GM12892 (cell line): ENCODE measurements around the gene SYTL2.

Experiments
- DNase-seq: peaks from one replicate; pipeline ENCODE4 v3.0.0; 2011; ENCODE audit not compliant: insufficient read length
- FAIRE-seq: peaks from 2 replicates; lab custom pipeline; 2011; peaks lifted over from hg19 to GRCh38; lab: Jason Lieb, UNC
- POLR2A ChIP-seq: IDR thresholded peaks from 2 replicates; pipeline ENCODE4 v1.6.1; 2011; ENCODE audit warnings: low read depth, low read length, control low read depth
- POLR2AphosphoS5 ChIP-seq: IDR thresholded peaks from 2 replicates; pipeline ENCODE4 v1.6.1; 2011; ENCODE audit warnings: low read depth, low read length, control low read depth
- TAF1 ChIP-seq: IDR thresholded peaks from 2 replicates; pipeline ENCODE4 v1.6.1; 2011; ENCODE audit warnings: low read depth, mild to moderate bottlenecking, control low read depth, low read length, borderline replicate concordance

The SYTL2 gene

DNA sequence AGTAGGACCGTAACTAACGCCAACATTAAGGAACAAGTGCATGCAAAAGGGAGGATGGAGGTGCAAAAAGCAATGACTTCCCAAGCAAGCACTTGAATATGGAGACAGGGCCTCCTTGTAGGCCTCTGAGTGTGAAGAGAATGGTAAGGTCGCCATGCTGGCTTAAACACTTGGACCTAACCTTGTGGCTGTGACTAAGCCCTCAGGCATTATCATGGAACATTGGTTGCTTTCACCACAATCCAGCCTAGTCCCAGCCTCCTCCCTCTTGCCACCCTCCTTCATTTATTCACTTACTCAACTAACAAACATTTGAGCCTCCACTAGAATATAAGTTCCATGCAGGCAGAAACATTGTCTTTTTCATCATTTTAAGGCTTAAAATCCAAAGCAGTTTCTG lies 11.9 kb upstream of the SYTL2 start:
- no peak for DNase-seq
- FAIRE-seq = no peak
- TF ChIP-seq TAF1 = no peak
- TF ChIP-seq POLR2AphosphoS5 = no peak
- TF ChIP-seq POLR2A = no peak

DNA sequence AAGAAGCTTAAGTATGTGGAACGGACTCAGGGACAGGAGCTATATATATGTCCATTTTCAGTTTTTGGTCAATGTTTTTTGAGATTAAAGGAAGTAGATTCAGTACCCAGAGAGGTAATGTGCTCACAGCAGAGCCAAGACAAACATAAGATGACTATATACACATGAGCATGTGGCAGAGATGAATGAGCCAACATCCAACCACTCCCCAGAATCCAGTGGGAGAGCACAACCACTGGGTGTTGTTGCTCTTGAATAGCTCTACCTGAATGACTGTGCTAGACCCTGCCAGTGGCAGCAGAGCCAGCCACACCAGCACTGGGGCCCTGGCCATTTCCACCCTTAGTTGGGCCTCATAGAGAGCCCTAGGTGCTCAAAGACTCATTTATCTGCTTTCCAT lies 10.7 kb upstream of the SYTL2 start:
- no peak for FAIRE-seq
- no peak for DNase-seq
- TF ChIP-seq POLR2AphosphoS5 = no peak
- TF ChIP-seq TAF1 = no peak
- no peak for TF ChIP-seq POLR2A

DNA sequence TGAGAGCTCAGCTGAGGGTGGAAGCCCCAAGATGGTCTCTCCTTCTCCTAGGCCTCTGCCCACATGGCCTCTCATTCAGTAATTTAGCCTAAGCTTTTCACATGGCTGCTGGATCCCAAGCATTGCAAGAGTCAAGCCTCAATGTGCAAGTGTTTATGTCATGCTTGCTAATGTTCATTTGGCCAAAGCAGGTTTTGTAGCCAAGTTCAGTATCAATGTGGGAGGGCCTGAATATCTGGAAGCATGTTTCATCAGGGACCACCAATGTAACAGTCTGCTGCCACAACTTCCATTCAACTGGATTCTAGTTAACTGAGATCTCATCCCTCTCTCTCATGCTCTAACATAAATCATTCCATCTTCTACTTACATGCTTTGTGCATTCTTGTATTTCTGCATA lies 8.5 kb upstream of the SYTL2 start:
- TF ChIP-seq POLR2AphosphoS5 (no peak), POLR2A (no peak), TAF1 (no peak)
- FAIRE-seq = no peak

DNA sequence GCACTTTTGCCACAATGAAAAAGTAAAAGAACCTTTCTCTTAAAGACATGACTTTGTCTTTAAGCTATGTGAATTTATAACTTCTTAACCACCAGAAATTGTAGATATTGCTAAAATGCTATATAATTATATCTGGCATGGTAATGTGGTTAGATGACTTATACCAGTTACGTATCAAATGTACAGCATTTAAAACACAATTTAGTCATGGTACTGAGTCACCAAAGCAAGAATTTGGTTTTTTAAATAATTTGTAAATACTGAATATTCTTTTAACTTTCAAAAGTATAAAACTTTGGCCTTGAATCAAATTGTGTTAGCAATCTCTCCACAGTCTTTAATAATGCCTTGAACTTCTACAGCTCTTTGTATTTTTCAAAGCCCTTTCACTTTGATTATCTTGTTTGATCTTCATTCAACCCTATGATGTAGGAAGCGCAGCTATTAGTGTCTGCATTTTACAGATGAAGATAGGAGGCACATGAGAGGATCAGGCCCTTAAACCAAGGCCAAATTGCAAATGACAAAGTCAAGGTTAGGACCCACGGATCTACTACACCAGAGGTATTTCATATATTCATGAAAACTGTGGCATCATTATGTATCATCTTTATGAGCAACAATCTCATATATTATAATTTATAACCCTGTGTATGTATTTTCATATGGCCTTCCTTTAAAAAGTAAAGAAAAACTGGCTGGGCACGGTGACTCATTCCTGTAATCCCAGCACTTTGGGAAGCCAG lies 4.4 kb upstream of the SYTL2 start:
- TF ChIP-seq POLR2AphosphoS5 (no peak), POLR2A (no peak), TAF1 (no peak)
- no peak for DNase-seq
- FAIRE-seq = no peak

More for the DNA sequence above, 8.5 kb upstream of the SYTL2 start:
- no peak for DNase-seq

DNA sequence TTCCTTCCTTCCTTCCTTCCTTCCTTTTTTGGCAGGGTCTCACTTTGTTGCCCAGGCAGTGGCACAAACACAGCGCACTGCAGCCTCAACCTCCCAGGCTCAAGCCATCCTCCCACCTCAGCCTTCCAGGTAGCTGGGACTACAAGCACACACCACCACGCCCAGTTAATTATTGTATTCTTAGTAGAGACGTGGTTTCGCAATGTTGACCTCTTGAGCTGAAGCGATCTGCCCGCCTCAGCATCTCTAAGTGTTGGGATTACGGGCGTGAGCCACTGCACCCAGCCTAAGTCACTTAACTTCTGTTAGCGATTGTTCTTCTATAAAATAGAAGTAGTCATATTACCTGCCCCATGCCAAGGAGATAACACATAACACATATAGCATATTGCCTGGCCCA lies 2.8 kb upstream of the SYTL2 start:
- no peak for FAIRE-seq
- no peak for TF ChIP-seq POLR2AphosphoS5
- no peak for TF ChIP-seq POLR2A
- no peak for TF ChIP-seq TAF1
- DNase-seq = no peak

DNA sequence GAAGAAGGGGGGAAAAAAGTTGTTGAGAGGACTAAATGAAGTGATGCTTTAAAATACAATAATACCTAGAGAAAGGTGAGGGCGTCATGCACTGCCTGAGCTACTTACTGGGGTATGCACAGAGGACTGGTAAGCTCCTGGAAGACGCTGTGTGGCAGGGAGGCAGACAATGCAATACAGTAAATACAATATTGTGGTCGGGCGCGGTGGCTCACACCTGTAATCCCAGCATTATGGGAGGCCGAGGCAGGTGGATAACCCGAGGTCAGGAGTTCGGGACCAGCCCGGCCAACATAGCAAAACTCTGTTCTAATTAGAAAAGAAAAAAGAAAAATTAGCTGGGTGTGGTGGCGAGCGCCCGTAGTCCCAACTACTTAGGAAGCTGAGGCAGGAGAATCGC lies 683 bp upstream of the SYTL2 start:
- TF ChIP-seq POLR2AphosphoS5 (no peak), POLR2A (no peak), TAF1 (no peak)
- DNase-seq = no peak
- FAIRE-seq = no peak

DNA sequence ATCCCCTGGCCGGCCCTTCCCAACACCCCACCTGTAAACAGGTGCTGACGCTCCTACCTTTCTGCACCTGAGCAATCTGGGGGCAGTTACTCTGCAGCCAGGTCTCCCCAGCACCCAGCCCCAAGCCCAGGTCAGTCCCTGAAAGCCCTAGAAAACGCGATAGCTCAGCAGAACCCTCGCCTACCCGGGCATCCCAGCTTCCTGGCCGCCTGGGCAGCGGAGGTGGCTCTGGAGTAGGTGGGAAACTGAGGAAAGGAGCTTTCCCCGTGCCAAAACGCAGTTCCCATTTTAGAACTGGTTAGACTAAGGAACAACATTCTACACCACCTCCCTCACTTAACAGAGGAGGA lies 445 bp downstream of the SYTL2 start:
- TF ChIP-seq POLR2A = no peak
- no peak for TF ChIP-seq TAF1
- no peak for TF ChIP-seq POLR2AphosphoS5
- no peak for FAIRE-seq
- no peak for DNase-seq

DNA sequence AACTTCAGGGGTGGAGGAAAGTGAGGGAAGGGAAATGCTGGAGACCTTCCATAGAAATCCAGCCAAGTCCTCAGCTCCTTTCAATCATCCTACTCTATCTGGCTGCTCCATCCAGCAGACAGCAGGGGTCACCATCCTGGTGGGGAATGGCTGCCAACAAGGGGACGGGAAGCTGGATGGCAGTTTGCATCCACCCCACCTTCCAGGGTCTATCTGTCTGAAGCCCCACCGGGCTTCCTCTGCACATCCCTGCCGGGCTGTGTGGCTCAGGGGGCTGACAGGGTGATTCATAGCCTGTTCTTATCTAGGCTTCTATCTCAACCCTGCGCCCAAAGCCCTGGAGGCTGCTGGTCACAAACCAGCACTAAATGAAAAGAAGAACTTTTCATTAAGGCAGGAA lies 1.1 kb downstream of the SYTL2 start:
- no peak for TF ChIP-seq POLR2A
- TF ChIP-seq POLR2AphosphoS5 = no peak
- TF ChIP-seq TAF1 = no peak
- FAIRE-seq (no peak), DNase-seq (no peak)

DNA sequence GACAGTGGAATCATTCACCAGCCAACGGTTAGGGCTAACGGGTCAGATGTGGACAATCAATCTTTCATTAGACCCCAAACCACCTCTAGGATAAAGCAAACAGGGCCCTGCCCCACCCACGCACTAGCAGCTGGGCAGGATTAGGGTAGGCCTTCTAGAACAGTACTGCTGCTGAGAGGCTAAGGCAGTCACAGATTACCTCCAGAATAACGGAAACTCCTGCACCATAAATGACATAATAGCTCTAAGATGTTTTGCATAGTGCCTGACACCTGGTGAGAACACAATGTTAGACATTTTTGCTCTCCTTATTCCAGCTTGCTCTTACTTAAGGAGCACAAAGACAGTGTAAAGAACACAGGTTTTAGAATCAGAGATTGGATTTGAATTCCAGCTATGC lies 1.8 kb downstream of the SYTL2 start:
- DNase-seq (no peak), FAIRE-seq (peak; percentile 71)
- no peak for TF ChIP-seq POLR2A
- TF ChIP-seq POLR2AphosphoS5 = no peak
- TF ChIP-seq TAF1 = no peak

DNA sequence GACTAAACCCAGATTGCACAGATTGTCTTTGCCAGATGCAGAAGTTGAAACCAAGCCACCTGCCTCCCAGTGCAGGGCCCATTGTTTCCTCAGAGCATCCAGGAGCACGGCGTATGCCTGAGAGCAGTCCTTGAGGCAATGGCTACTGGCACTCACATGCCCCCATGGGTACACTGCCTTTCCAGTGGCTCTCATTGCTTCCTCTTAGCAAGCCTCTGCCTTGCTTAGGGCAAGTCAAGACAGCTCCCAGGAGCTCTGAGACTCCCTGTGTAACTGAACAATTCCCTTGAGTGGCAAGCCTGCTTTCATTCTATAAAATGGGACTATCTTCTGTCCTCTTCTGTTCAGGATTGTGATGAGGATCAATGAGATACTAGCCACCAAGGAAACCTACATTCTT lies 4.1 kb downstream of the SYTL2 start:
- no peak for FAIRE-seq
- TF ChIP-seq POLR2A (no peak), POLR2AphosphoS5 (no peak), TAF1 (no peak)

DNA sequence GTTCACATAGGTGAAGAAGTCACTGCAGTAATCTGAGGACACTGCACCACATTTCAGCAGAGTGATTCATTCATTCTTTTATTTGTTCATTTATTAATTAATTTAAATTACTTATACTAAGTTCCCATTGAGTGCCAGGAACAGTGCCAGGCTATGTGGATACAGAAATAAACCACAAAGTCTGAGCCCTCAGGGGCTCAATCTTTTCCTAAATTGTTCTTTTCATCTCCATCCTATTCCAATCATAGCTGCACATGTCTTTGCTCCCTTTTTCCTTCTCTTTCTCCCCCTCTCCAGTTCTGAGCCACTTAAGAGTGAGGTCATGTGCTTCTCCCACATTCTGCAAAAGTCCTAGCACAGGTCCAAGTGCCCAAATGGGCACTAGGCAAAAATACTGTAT lies 4.9 kb downstream of the SYTL2 start:
- DNase-seq (no peak), FAIRE-seq (no peak)
- TF ChIP-seq POLR2AphosphoS5 (no peak), POLR2A (no peak), TAF1 (no peak)

More for the DNA sequence above, 4.1 kb downstream of the SYTL2 start:
- no peak for DNase-seq

DNA sequence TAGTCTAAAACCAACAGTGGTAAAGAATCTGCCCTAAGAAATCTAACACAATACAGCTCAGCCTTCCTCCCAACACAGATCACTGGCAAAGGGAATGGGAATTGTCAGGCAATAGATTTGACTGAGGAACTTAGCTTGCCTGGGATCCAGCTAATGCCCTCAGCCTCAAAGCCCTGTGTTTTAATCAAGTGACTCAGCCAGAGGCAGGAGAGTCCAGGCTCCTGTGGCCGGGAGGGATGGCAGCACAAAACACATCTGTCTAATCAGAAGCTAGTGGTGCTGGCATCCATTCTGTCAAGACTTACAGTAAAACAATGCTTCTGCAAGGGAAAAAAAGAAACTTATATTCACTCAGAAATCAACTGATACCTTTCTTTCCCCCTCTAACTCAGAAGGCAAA lies 5.6 kb downstream of the SYTL2 start:
- TF ChIP-seq TAF1 = no peak
- TF ChIP-seq POLR2AphosphoS5 = no peak
- no peak for DNase-seq
- no peak for FAIRE-seq

DNA sequence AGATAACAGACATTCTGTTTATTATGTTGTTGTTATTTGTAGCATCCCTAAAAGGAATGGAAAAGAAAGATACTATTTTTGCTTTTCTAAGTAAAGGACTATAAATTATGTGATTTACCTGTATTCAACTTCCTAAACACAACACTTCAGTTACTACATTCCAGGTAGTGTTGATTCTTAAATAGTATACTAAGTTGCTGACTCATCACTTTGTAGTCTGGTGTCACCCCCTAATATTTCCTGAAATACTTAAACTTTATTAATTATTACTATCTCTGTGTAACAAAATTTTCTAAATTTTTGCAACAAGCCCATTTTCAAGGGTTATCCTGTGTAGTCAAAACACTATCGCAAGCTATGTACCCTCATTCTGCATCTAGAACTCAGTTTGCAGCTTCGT lies 7.0 kb downstream of the SYTL2 start:
- DNase-seq = no peak
- FAIRE-seq = no peak
- TF ChIP-seq POLR2A = no peak
- no peak for TF ChIP-seq POLR2AphosphoS5
- TF ChIP-seq TAF1 = no peak
